ENCODE results near the gene TTLL7. TPM values are rescaled to one million over a fixed set of nuclear protein-coding genes. Genes with fewer than 3 reads are reported as not detected.

Gene TTLL7
- total RNA-seq, 1 experiment from 2014 or later = 6.6 TPM

DNA sequence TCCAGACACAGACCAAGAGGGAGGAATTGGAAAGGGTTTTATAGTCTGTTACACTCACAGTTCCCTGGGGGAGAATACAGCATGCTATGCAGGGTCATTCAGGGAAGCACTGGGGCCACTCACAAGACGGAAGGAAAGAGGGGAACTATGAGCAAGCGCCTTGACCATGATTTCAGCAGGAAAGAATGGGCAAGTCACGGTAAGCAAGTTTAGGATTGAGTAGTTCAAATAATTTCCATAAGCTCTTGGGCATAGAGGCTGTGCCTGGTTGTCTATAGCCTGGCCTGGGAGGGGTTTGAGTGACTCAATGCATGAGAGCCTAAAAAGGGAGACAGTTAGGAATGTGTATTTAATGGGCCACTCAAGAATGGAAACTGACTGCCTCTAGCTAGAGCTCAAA, 176.7 kb downstream of the TTLL7 start:
- no peak overlapping the region for H3K18ac ChIP-seq (ENCODE audit: insufficient read length, low read depth, low read length)
- no CpG with 5 or more reads among the region's 3 CpGs for WGBS (ENCODE audit: extremely low coverage, insufficient read length, low lambda C conversion rate)
- H3K4me1 Mint-ChIP-seq = peaks cover 3 to 4% of the 10 kb centered on the region in 2 experiments; a peak in 2 of 4 replicates

More for the DNA sequence above, 176.7 kb downstream of the TTLL7 start:
- Histone ChIP-seq H2BK120ac (ENCODE audit: low read depth, low read length, poor library complexity, severe bottlenecking) (no peak overlapping the region), H3T11ph (ENCODE audit: low read length) (no peak overlapping the region), H3K4me2 (ENCODE audit: insufficient read depth, insufficient read length, low read length) (no peak overlapping the region), H3K27me3 (ENCODE audit: insufficient read depth, low read length) (no peaks in the 10 kb centered on the region), H2AFZ (ENCODE audit: low read length) (no peak overlapping the region), H2BK20ac (ENCODE audit: low read depth, low read length, poor library complexity, severe bottlenecking) (no peak overlapping the region), H3K79me2 (ENCODE audit: insufficient read depth, low read length) (no peaks in the 10 kb centered on the region), H3K4ac (ENCODE audit: low read depth, low read length) (no peak overlapping the region), H4K5ac (ENCODE audit: insufficient read length, low read depth, low read length) (no peak overlapping the region), H3K4me1 (ENCODE audit: insufficient read depth, low read length) (no peaks in the 10 kb centered on the region), H3K23ac (ENCODE audit: insufficient read length, low read depth, low read length) (no peak overlapping the region), H4K91ac (ENCODE audit: insufficient read length, low read depth, low read length) (no peak overlapping the region), H3K9ac (ENCODE audit: extremely low read depth, insufficient read length, low read length) (no peak overlapping the region), H2BK12ac (ENCODE audit: insufficient read length, low read depth, low read length) (no peak overlapping the region), H3K27ac (ENCODE audit: insufficient read length, low read depth, low read length) (no peak overlapping the region), H3K23me2 (ENCODE audit: insufficient read length, low read depth, low read length, poor library complexity, severe bottlenecking) (no peaks in the 10 kb centered on the region), H2BK15ac (ENCODE audit: low read depth, low read length) (no peak overlapping the region), H2BK5ac (ENCODE audit: insufficient read length, low read length) (no peak overlapping the region), H3K14ac (ENCODE audit: insufficient read depth, low read length) (no peak overlapping the region), H4K8ac (replicated peaks; ENCODE audit: insufficient read length, low read depth, low read length) (no peak overlapping the region), H3K79me1 (ENCODE audit: insufficient read depth, low read depth, low read length, poor library complexity, severe bottlenecking) (no peaks in the 10 kb centered on the region), H3K9me3 (ENCODE audit: control insufficient read depth, low read depth, low read length) (no peaks in the 10 kb centered on the region), H3K56ac (ENCODE audit: insufficient read length, low read depth, low read length) (no peak overlapping the region), H4K20me1 (ENCODE audit: control insufficient read depth, insufficient read depth, insufficient read length) (no peaks in the 10 kb centered on the region), H2AK5ac (ENCODE audit: insufficient read length, low read length) (no peak overlapping the region)
- Mint-ChIP-seq H3K27ac (no peak overlapping the region; a peak in 1 of 7 replicates), H3K27me3 (ENCODE audit: low read depth) (no peaks in the 10 kb centered on the region), H3K36me3 (ENCODE audit: insufficient read depth in 1 of 3, low read depth in 3 of 3) (no peaks in the 10 kb centered on the region), H3K4me3 (no peak overlapping the region), H3K9me3 (peaks cover 0 to 2% of the 10 kb centered on the region in 2 experiments; a peak in 2 of 5 replicates)
- TF ChIP-seq, protein P1, sequence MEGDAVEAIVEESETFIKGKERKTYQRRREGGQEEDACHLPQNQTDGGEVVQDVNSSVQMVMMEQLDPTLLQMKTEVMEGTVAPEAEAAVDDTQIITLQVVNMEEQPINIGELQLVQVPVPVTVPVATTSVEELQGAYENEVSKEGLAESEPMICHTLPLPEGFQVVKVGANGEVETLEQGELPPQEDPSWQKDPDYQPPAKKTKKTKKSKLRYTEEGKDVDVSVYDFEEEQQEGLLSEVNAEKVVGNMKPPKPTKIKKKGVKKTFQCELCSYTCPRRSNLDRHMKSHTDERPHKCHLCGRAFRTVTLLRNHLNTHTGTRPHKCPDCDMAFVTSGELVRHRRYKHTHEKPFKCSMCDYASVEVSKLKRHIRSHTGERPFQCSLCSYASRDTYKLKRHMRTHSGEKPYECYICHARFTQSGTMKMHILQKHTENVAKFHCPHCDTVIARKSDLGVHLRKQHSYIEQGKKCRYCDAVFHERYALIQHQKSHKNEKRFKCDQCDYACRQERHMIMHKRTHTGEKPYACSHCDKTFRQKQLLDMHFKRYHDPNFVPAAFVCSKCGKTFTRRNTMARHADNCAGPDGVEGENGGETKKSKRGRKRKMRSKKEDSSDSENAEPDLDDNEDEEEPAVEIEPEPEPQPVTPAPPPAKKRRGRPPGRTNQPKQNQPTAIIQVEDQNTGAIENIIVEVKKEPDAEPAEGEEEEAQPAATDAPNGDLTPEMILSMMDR (conservative IDR thresholded peaks at IDR 0.05) = no peak
- DNase-seq = no peak
